ENCODE measurements around the gene SAG. TPM values are rescaled to one million over a fixed set of nuclear protein-coding genes. Genes with fewer than 3 reads are reported as not detected.
A peak's percentile ranks its signal among the peaks of the same experiment; 100 is the strongest.

Gene SAG
- total RNA-seq (2016; rRNA removed; fragmentation: Illumina TruSeq; extraction: Trizol) = not detected in 2 replicates
- total RNA-seq (2016; cell fraction: cytosol; rRNA removed; fragmentation: Illumina TruSeq; extraction: Trizol; ENCODE audit: low read depth) = not detected in 2 replicates
- total RNA-seq (2016; cell fraction: insoluble cytoplasmic fraction; rRNA removed; fragmentation: Illumina TruSeq; extraction: Trizol) = not detected in 2 replicates
- total RNA-seq (2016; cell fraction: membrane; rRNA removed; fragmentation: Illumina TruSeq; extraction: Trizol) = not detected in 2 replicates
- total RNA-seq (2016; cell fraction: nucleus; rRNA removed; fragmentation: Illumina TruSeq; extraction: Trizol) = not detected in 2 replicates
- not detected in 2 replicates for polyA plus RNA-seq (2011; rRNA removed)
- polyA plus RNA-seq (2011; cell fraction: cytosol; rRNA removed) = not detected in 2 replicates
- 0.31 TPM in 1 of 2 replicates, not detected in the other for polyA plus RNA-seq (2011; cell fraction: nucleus; rRNA removed)
- not detected in 2 replicates for polyA plus RNA-seq (2012)
- polyA plus RNA-seq (2016; cell fraction: cytosol; fragmentation: Illumina TruSeq; extraction: Trizol; ENCODE audit: low read depth) = not detected in 2 replicates
- not detected in 2 replicates for polyA plus RNA-seq (2016; cell fraction: insoluble cytoplasmic fraction; fragmentation: Illumina TruSeq; extraction: Trizol; ENCODE audit: low read depth)
- polyA plus RNA-seq (2016; cell fraction: membrane; fragmentation: Illumina TruSeq; extraction: Trizol; ENCODE audit: low read depth) = not detected in 2 replicates
- polyA plus RNA-seq (2016; cell fraction: nucleus; fragmentation: Illumina TruSeq; extraction: Trizol; ENCODE audit: insufficient read depth, low read depth) = not detected in 2 replicates
- polyA minus RNA-seq (2011; rRNA and poly(A)+ RNA removed; ENCODE audit: low replicate concordance) = not detected in 2 replicates
- polyA minus RNA-seq (2011; cell fraction: cytosol; rRNA and poly(A)+ RNA removed) = not detected in 2 replicates
- not detected in 2 replicates for polyA minus RNA-seq (2011; cell fraction: nucleus; rRNA and poly(A)+ RNA removed)
- percentile 7 among the genes with signal in this experiment for Bru-seq, nascent RNA
- BruChase-seq, experiment 1, labeled RNA remaining after a 6-hour chase = not detected
- percentile 10 among the genes with signal in this experiment for BruChase-seq, experiment 2, labeled RNA remaining after a 2-hour chase
- long read RNA-seq, experiment 1 = 0 reads
- long read RNA-seq, experiment 2 = 0 reads

- in situ Hi-C loops (cut with HindIII; ENCODE audit: extremely low pct_ligation_motif_present, low pct_unique_long_range_greater_than_20kb) = loop anchor here (25.0 kb wide), 1 partner anchor 530 kb away; no protein-coding TSS in a partner anchor
- ATAC-seq = no peak
- TF ChIP-seq ERF (CRISPR knock-in tag; IDR thresholded peaks at IDR 0.05) (no peak), PATZ1 (CRISPR knock-in tag; IDR thresholded peaks at IDR 0.05) (no peak), GTF2F1 (IDR thresholded peaks at IDR 0.05; ENCODE audit: low read length) (no peak), ZFP36 (IDR thresholded peaks at IDR 0.05; ENCODE audit: borderline replicate concordance, low read depth, low read length, partially characterized antibody) (no peak), ZNF772 (CRISPR knock-in tag; IDR thresholded peaks at IDR 0.05) (no peak), ZNF687 (CRISPR knock-in tag; IDR thresholded peaks at IDR 0.05) (no peak), FUBP1 (CRISPR knock-in tag; IDR thresholded peaks at IDR 0.05; ENCODE audit: borderline replicate concordance) (no peak), ZNF124 (CRISPR knock-in tag; IDR thresholded peaks at IDR 0.05) (no peak), ZBTB38 (CRISPR knock-in tag; IDR thresholded peaks at IDR 0.05) (no peak), ZNF691 (CRISPR knock-in tag; IDR thresholded peaks at IDR 0.05; ENCODE audit: borderline replicate concordance, low read depth) (no peak)
Measured at GRCh38 chr2:233307565-233307964, at the start of gene SAG. TSS of gene SAG (plus strand) at chr2:233307816. CDS start at chr2:233309190, 1,374 bp downstream.

More at GRCh38 chr2:233307565-233307964, at the start of gene SAG:
- no peak within 1 kb of the TSS for H3K4me3 ChIP-seq (replicated peaks in 1 of 3; ENCODE audit: insufficient read depth in 1 of 3, low read depth in 2 of 3, low read length in 3 of 3)
- no peak within 1 kb of the TSS for H2AFZ ChIP-seq (ENCODE audit: low read length)
- WGBS (ENCODE audit: low lambda C conversion rate) = 51% methylated on average over 7 of the region's 7 CpGs
- peaks cover 0 to 3% of the 10 kb centered on the region in 2 experiments; a peak in 1 of 5 replicates for H3K27me3 ChIP-seq (ENCODE audit: control insufficient read depth in 1 of 2, insufficient read depth in 2 of 2, low read length in 2 of 2)
- POLR2A ChIA-PET = interaction anchor here (1.2 kb wide), 1 partner anchor 757 kb away, joined by 3 read pairs; the partner anchor contains the start of genes EIF4E2 and TIGD1
- peaks cover 25% of the 10 kb centered on the region for H3K4me1 ChIP-seq (ENCODE audit: insufficient read depth, low read length)
- no peaks in the 10 kb centered on the region for H4K20me1 ChIP-seq (ENCODE audit: insufficient read depth, low read length)
- BruUV-seq (replicated peaks) = no TSS peak
- no peaks in the 10 kb centered on the region for H3K9me3 ChIP-seq (ENCODE audit: low read length)
- intact Hi-C loops (cut with micrococcal nuclease; ENCODE audit: unreplicated experiment) = no loop called here
- no peak for FAIRE-seq
- no peak for DNase-seq (ENCODE audit: low spot score)
- H3K9ac ChIP-seq (ENCODE audit: insufficient read depth, low read depth, low read length) = no peak within 1 kb of the TSS
- CTCF ChIA-PET (ENCODE audit: low intra/inter-chr PET ratio, low total read pairs) = no interaction called here
- H3K36me3 ChIP-seq (replicated peaks in 1 of 2; ENCODE audit: control insufficient read depth in 1 of 2, insufficient read depth in 2 of 2, low read length in 2 of 2) = no peaks in the 10 kb centered on the region
- no peak within 1 kb of the TSS for H3K4me2 ChIP-seq (ENCODE audit: low read depth, low read length)
- no peak within 1 kb of the TSS for H3K27ac ChIP-seq (ENCODE audit: extremely low read length, insufficient read depth, low read length)
- no peaks in the 10 kb centered on the region for H3K79me2 ChIP-seq (ENCODE audit: insufficient read depth, low read length)
